Peyer's patch (tissue), 4 donors: ENCODE results near the gene ATP11A.

Source experiments
- CTCF ChIP-seq, 6 experiments: fragments of 450-650 bp in 4 of 6; fragments of 200-600 bp in 2 of 6; sonication (generic) in 1 of 6; IDR thresholded peaks; one replicate each; pipeline ENCODE4 v1.5.1; 2017 to 2019; ENCODE audit warnings: antibody characterized with exemption in 6 of 6, mild to moderate bottlenecking in 3 of 6, moderate library complexity in 1 of 6
- POLR2A ChIP-seq, 2 donors: fragments of 450-650 bp; IDR thresholded peaks; one replicate each; pipeline ENCODE4 v1.5.1; 2017; ENCODE audit warnings: antibody characterized with exemption in 2 of 2, mild to moderate bottlenecking in 2 of 2, moderate library complexity in 2 of 2

GRCh38 chr13:112668924-112669323 lies 20.9 kb upstream of the ATP11A start:
- TF ChIP-seq CTCF (IDR thresholded peaks at IDR 0.05) (no peak), POLR2A (IDR thresholded peaks at IDR 0.05) (no peak)
